ENCODE data around the gene TP53RK.

DNA sequence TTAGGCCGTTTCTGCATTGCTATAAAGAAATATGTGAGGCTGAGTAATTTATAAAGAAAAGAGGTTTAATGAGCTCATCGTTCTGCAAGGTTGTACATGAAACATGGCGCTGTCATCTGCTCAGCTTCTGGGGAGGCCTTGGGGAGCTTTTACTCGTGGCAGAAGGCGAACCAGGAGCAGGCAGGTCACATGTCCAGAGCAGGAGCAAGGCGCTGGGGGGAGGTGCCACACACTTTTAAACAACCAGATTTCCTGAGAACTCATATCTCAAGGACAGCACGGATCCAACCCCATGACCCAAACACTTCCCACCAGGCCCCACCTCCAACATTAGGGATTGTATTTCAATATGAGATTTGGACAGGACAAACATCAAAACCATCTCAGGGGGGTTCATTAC lies 31.6 kb downstream of the TP53RK start:
- TF ChIP-seq, protein P1, sequence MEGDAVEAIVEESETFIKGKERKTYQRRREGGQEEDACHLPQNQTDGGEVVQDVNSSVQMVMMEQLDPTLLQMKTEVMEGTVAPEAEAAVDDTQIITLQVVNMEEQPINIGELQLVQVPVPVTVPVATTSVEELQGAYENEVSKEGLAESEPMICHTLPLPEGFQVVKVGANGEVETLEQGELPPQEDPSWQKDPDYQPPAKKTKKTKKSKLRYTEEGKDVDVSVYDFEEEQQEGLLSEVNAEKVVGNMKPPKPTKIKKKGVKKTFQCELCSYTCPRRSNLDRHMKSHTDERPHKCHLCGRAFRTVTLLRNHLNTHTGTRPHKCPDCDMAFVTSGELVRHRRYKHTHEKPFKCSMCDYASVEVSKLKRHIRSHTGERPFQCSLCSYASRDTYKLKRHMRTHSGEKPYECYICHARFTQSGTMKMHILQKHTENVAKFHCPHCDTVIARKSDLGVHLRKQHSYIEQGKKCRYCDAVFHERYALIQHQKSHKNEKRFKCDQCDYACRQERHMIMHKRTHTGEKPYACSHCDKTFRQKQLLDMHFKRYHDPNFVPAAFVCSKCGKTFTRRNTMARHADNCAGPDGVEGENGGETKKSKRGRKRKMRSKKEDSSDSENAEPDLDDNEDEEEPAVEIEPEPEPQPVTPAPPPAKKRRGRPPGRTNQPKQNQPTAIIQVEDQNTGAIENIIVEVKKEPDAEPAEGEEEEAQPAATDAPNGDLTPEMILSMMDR (conservative IDR thresholded peaks at IDR 0.05; ENCODE audit: low read depth in 2 of 2), result no peak
- no peak for TF ChIP-seq STAT1 (IDR thresholded peaks at IDR 0.05; ENCODE audit: unreplicated experiment)
- TF ChIP-seq EZH2 (IDR thresholded peaks at IDR 0.05; ENCODE audit: low read depth, unreplicated experiment), result no peak
- TF ChIP-seq, protein P2, sequence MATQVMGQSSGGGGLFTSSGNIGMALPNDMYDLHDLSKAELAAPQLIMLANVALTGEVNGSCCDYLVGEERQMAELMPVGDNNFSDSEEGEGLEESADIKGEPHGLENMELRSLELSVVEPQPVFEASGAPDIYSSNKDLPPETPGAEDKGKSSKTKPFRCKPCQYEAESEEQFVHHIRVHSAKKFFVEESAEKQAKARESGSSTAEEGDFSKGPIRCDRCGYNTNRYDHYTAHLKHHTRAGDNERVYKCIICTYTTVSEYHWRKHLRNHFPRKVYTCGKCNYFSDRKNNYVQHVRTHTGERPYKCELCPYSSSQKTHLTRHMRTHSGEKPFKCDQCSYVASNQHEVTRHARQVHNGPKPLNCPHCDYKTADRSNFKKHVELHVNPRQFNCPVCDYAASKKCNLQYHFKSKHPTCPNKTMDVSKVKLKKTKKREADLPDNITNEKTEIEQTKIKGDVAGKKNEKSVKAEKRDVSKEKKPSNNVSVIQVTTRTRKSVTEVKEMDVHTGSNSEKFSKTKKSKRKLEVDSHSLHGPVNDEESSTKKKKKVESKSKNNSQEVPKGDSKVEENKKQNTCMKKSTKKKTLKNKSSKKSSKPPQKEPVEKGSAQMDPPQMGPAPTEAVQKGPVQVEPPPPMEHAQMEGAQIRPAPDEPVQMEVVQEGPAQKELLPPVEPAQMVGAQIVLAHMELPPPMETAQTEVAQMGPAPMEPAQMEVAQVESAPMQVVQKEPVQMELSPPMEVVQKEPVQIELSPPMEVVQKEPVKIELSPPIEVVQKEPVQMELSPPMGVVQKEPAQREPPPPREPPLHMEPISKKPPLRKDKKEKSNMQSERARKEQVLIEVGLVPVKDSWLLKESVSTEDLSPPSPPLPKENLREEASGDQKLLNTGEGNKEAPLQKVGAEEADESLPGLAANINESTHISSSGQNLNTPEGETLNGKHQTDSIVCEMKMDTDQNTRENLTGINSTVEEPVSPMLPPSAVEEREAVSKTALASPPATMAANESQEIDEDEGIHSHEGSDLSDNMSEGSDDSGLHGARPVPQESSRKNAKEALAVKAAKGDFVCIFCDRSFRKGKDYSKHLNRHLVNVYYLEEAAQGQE (IDR thresholded peaks at IDR 0.05; ENCODE audit: unreplicated experiment), result no peak
- no peak for TF ChIP-seq POLR2AphosphoS5 (IDR thresholded peaks at IDR 0.05; ENCODE audit: low read depth)
- TF ChIP-seq CREB1 (CRISPR knock-in tag; IDR thresholded peaks at IDR 0.05; ENCODE audit: low read depth), result no peak
- TF ChIP-seq, protein P3, sequence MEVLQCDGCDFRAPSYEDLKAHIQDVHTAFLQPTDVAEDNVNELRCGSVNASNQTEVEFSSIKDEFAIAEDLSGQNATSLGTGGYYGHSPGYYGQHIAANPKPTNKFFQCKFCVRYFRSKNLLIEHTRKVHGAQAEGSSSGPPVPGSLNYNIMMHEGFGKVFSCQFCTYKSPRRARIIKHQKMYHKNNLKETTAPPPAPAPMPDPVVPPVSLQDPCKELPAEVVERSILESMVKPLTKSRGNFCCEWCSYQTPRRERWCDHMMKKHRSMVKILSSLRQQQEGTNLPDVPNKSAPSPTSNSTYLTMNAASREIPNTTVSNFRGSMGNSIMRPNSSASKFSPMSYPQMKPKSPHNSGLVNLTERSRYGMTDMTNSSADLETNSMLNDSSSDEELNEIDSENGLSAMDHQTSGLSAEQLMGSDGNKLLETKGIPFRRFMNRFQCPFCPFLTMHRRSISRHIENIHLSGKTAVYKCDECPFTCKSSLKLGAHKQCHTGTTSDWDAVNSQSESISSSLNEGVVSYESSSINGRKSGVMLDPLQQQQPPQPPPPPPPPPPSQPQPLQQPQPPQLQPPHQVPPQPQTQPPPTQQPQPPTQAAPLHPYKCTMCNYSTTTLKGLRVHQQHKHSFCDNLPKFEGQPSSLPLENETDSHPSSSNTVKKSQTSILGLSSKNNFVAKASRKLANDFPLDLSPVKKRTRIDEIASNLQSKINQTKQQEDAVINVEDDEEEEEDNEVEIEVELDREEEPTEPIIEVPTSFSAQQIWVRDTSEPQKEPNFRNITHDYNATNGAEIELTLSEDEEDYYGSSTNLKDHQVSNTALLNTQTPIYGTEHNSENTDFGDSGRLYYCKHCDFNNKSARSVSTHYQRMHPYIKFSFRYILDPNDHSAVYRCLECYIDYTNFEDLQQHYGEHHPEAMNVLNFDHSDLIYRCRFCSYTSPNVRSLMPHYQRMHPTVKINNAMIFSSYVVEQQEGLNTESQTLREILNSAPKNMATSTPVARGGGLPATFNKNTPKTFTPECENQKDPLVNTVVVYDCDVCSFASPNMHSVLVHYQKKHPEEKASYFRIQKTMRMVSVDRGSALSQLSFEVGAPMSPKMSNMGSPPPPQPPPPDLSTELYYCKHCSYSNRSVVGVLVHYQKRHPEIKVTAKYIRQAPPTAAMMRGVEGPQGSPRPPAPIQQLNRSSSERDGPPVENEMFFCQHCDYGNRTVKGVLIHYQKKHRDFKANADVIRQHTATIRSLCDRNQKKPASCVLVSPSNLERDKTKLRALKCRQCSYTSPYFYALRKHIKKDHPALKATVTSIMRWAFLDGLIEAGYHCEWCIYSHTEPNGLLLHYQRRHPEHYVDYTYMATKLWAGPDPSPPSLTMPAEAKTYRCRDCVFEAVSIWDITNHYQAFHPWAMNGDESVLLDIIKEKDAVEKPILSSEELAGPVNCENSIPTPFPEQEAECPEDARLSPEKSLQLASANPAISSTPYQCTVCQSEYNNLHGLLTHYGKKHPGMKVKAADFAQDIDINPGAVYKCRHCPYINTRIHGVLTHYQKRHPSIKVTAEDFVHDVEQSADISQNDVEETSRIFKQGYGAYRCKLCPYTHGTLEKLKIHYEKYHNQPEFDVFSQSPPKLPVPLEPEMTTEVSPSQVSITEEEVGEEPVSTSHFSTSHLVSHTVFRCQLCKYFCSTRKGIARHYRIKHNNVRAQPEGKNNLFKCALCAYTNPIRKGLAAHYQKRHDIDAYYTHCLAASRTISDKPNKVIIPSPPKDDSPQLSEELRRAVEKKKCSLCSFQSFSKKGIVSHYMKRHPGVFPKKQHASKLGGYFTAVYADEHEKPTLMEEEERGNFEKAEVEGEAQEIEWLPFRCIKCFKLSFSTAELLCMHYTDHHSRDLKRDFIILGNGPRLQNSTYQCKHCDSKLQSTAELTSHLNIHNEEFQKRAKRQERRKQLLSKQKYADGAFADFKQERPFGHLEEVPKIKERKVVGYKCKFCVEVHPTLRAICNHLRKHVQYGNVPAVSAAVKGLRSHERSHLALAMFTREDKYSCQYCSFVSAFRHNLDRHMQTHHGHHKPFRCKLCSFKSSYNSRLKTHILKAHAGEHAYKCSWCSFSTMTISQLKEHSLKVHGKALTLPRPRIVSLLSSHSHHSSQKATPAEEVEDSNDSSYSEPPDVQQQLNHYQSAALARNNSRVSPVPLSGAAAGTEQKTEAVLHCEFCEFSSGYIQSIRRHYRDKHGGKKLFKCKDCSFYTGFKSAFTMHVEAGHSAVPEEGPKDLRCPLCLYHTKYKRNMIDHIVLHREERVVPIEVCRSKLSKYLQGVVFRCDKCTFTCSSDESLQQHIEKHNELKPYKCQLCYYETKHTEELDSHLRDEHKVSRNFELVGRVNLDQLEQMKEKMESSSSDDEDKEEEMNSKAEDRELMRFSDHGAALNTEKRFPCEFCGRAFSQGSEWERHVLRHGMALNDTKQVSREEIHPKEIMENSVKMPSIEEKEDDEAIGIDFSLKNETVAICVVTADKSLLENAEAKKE (CRISPR knock-in tag; IDR thresholded peaks at IDR 0.05), result no peak
- TF ChIP-seq, protein P4, sequence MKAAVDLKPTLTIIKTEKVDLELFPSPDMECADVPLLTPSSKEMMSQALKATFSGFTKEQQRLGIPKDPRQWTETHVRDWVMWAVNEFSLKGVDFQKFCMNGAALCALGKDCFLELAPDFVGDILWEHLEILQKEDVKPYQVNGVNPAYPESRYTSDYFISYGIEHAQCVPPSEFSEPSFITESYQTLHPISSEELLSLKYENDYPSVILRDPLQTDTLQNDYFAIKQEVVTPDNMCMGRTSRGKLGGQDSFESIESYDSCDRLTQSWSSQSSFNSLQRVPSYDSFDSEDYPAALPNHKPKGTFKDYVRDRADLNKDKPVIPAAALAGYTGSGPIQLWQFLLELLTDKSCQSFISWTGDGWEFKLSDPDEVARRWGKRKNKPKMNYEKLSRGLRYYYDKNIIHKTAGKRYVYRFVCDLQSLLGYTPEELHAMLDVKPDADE (IDR thresholded peaks at IDR 0.05), result no peak
